Activated T-helper 9 cell treated with anti-CD3 and anti-CD28 coated beads, Interleukin-2, amount 50 U/mL, for 16 hours (primary cell): ENCODE measurements around the gene HGF.

ENCODE experiments used
- DNase-seq: peaks from one replicate; pipeline ENCODE4 v3.0.0-alpha.2; 2020; ENCODE audit warnings: low read depth

The HGF gene

DNA sequence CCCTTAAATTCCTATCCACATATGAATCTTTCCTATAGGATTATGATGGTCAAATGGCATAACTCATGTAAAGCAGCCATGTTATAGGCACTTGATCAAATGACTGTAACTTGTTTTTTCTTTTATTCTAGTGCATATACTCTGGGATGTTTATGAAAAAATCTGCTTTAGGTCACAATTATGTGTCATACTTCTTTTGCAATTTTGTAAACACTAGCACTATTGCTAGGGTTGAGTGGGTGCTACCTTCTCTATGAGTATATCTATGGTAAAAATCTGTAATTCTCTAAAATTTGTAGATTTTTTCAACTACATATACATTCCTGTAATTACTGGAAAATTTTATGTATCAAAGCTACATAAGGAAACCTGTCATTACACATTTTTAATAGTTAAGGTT lies 50.0 kb downstream of the HGF start:
- no peak for DNase-seq

DNA sequence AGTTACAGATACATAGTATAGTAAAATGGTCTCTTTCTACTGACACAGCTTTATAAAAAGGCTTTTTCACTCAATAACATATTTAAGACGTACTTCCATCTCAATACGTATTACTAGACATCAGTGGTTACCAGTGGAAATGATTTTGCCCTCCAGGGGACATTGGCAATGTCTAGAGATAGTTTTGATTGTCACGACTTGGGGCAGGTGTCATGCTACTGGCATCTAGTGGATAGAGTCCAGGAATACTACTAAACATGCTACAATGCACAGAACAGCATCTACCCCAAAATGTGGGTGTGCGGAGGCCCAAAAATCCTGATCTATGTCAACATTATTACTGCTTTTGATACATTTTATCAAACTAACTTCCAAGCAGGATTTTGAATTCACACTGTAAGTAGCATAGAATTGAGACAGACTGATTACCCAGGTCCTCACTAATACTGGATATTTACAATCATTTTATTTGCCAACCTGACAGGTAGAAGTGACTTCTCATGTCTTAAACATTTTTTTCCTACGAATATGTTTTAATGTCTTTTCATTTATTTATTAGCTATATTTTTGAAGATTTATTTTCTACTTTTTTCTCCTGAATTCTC lies 53.8 kb downstream of the HGF start:
- no peak for DNase-seq

DNA sequence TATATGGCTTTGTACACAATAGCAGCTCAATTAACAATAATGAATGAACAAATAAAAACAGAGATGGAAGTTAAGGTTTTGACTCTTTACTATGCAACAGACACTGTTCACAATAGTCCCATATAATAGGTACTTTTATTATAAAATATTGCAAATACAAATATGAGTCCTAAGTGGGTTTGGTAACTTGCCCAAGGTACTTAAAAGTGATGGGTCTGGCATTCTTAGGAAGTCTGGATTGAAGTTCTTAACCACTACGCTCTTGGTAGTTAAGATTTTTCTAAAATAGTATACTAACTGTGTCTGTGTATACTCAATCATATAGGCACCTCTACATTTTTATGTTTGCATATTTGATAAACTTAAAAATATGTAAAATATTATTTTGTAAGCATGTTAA lies 55.5 kb downstream of the HGF start:
- no peak for DNase-seq

DNA sequence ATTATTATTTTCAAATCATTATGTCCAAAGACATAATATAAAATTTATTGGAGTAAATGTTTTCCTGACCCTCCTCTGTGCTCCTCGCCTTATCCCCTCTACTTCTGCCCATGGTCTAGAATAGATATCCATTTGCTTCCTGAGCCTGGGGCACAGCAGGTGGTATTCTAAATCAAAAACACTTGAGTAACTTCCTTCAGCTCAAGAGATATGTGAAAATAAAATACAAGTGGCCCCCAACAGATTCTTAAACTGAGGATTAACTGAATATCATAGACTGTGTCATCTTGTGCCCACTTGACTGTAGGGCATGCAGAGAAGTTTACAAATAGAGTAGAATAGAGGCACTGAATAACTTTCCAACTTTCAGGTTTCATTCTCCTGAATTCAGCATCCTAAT lies 59.1 kb downstream of the HGF start:
- no peak for DNase-seq

DNA sequence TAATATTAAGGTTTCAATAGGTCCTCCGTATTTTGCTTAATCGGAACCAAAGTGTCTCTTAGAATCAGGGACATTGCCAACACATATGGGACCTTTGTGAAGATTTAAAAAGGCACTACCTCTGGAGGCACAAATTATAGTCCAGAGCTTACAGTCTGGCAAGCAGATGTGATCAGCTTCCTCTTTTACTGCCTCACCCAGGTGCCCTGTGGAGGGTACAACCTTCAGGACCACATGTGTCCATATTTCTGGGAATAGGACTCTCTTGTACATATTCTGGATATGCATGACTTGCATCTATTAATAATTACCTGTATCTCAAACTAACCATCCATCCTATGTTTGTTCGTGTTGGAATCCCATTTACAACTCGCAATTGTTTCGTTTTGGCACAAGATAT lies 60.0 kb downstream of the HGF start:
- DNase-seq, result no peak

DNA sequence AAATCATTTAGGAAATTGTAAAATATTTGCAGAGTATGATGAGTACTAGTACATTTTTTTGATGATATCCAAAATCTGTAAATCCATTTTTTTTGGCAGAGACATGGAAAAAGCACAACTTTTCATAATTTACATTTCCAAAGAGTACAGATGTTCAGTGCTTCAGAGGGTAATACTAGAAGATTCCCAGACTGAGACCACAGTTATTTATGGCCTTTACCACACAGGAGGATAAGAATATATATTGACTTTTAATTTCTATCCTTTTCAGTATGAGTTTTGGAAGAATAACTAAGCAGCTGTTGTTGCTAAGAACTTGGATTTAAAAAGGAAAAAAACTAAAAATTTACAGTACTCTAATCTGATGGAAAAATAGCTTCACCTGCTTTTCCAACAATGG lies 61.9 kb downstream of the HGF start:
- no peak for DNase-seq

DNA sequence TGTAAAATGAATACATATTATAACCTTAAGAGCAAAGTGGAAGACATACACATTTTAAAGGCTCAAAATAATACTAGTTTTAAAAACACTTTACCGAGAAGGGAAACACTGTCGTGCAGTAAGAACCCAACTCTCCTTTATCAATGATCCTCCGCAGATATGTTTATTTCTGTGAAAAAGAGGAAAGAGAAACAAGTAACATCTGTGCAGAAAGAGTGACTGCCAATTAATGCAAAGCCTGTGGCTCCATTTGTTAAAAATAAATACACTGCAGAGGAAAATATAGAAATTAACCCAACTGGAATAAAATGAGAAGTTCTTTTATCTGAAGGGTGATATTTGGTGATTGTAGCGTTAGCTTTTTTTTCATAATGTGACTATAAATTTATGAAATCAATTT lies 62.7 kb downstream of the HGF start:
- DNase-seq, result no peak

DNA sequence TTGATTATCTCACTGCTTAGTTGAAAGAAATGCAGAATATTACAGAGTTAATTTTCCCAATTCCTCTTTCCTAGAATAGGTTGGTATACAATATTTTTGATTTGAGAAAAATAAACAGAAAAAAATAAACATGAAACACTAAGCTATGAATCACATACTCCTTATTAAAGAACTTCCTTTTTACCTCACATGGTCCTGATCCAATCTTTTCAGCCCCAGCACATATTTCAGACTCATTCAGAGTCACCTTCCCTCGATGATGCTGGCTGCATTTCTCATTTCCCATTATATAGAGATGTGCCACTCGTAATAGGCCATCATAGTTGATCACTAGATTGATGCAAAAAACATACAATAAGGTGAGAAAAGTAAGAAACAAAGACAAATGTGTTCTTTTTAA lies 64.6 kb downstream of the HGF start:
- DNase-seq, result no peak

DNA sequence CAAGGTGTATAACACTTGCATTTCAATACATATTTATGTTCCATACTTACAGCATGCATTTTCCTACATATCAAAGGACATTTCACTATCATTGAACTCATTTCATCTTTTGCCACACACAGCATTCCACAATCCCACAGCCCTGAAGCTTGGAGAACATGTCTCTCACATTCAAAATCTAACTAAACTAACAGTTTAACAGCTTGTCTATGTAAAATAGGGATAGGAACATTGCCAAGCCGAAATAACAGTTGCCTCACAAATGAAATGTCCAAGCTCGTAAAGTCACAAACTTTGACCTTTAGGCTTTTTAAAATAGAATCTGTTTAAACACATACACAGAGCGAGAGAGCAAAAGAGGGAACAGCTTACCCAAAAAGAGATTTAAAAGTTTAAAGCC lies 65.3 kb downstream of the HGF start:
- DNase-seq, result no peak

DNA sequence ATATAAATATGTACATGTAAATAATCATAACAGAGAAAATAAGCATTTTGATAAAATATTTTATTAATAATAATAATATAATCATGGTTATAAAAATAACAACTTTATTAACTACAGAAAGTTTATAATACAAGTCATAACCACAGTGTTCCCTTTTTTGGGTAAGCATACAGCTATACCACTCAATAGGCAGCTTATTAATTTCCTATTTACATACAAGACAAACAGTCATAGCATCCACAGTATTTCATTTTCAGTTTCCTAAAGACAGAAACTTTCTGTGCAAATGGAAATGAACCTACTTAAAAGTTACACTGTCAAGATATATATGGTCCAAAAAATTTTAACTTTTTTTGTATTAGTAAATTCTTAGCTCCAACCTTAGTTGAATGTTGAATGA lies 70.9 kb downstream of the HGF start:
- DNase-seq, result no peak

DNA sequence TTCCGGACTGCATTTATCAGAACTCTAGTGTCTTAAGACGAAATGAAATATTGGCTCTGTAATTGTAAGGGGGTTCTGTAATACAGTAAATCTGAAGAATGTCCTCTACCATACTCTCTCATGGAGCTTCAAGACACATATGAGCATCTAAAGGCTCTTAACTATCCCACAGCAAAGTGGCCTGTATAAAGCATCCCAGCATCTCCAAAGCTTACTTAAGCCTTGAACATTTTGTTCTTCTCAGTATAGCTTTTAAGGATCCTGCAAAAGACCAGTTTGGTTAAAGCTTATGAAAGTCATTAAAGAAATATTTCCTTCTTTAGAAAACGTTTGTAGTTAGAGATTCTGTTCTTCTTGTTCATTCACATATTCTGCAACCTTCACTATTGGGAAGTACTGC lies 75.1 kb downstream of the HGF start:
- no peak for DNase-seq

DNA sequence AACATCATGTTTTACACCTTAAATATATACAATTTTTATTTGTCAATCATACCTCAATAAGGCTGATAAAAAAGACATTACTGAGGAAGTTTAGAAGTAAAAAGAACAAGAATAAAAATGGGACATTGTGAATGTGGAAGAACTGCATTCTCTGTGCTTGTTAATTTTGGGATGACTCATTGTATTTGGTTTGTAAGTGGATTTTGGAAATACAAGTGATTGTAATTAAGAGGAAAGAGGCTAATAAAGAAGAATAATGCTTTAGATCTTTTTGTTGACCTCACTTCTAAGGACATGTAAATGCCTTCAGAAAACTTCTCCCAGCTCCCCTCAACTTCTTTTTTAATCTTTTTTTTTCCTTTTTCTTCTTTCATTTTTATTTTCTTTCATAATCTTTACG lies 76.0 kb downstream of the HGF start:
- DNase-seq, result no peak

DNA sequence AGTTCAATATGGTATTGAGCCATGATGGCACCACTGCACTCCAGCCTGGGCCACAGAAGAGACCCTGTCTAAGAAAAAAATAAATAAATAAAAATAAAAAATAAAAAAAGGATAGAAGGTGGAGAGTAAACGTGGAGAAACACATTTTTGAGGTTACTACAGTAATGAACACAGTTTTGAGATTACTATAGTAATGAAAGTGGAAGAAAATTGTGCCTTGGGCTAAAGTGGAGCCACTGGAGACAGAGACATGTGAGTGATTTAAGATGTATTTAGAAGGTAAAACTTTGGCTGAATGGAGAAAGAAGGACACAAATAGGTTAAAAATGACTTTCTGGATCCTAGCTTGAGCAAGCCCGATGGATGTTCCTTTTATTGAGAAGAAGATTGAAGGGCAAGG lies 76.8 kb downstream of the HGF start:
- no peak for DNase-seq

DNA sequence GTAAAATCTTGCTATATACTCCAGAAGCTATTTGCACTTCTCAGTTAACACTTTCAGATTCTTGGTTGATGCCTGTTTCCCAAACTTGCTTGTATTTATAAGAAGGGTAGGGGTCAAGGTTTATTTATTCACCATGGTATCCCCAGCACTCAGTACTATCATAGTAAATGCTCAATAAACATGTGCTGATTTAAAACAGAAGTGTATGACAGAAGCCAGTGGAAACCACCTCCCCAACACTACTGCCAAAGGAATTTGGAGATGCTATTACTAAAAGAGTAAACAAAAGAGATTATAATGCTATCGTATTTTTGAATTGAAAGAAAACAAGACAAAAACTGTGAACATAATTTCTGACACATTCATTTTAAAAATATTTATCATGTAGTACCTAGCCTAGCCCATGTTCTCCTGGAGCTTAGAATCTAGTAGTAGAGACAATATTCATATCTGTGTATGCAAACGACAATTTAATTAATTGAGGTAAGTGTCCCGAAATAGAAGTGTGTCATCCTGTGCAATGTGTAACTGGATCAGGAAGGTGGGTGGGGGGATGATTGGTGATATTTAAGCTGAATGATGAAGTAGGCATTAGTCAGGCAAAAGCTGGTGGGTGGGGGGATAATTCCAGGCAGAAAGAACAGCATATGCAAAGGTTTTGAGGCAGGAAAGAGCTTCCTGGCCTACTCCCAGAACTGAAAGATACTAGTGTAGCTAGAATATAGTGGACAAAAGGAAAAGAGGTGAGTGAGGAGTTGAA lies 77.5 kb downstream of the HGF start:
- no peak for DNase-seq

DNA sequence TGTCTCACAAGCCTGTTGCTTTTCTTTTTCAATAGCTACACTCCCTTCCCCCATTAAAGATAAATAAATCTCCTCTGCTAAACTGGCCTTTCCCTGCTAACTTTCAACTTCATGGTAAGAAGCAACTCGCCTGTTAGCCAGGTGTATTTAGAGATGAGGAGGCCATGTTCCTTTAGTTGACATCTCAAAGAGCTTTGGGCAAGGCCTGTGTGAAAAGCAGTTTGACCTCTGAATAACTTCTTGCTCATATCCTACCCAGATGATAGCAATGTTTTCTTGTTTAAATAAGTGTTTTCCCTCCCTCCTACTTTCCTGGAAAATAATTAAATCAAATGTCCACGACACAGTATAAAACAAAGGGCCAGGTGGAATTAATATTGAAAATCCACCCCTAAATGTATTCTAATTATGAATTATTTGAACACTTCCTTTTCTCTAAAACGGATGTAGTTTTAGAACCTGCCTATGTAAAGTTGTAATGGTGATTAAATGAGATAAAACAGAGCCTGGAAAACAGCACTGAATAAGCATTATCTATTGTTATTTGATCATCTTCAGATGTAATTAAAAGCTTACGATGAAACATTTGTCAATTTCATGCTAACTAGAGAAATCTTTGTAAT lies 78.5 kb downstream of the HGF start:
- no peak for DNase-seq

DNA sequence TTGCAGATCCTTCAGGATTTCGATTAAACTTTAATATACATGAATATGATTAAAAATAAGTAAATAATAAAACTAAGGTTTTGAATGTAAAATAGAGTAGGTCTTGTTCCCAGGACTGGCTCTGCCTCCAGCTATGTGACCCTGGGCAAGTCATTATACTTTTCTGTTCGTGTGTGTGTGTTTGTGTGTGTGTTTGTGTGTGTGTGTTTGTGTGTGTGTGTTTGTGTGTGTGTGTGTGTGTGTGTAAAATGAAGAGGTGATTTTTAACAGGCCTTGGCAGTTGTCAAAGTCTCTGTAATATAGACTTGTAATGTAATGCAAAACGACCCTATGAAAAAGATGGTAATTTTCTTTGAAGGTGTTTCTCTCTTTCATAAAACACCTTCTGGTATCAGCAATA lies 79.2 kb downstream of the HGF start:
- DNase-seq, result no peak

DNA sequence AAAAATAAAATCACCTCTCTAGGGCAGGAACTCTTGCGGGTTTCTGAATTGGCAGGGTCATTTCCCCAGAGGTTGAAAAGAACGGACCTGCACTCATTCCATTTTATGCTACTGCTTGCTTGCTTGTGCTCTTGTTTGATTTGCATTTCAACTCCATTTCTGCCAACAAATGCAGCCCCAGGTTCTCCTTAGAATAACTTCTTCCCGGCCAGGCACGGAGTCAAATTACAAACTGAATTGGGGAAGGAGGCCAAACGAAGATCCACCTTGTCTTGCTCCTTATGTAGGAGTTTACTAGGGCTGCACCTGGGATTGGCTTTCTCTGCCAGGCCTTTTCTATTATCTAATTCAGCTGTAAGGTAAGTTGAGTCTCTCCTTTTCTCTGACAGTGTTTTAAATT lies 79.6 kb downstream of the HGF start:
- no peak for DNase-seq

DNA sequence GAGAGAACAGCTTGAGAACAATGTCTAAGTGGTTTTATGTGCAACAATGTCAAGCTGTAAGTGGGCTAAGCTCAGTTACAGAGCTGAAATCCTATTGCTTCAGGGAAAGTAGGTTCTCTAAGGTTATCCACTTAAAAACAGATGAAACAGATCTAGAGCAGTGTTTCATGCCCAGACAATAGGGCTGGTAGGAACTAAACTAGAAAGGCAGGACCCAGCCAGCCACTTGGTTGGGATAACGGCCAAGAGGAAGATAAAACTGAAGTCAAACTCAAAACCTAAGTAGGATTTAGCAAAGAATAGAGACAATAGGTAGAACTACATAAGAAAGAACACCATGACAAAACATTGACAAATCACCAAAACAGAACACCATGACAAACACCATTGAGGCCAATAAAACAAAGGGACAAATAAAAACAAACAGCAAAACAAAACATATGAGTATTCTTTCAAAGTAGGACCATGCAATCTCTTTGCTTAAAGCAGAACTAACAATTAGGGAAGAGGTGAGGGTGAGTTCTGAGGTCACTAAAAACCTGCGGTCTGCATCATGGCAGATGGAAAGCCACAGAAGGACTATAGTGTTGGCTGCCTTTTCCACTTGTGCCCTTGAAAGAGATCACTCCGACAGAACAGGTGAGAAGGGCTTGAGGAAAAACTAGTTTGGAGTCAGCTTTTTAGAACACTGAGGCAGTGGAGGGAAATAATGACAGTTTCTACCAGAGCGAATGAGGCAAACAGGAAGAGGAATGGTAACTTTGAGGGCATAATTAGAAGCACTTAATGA lies 81.0 kb downstream of the HGF start:
- no peak for DNase-seq

DNA sequence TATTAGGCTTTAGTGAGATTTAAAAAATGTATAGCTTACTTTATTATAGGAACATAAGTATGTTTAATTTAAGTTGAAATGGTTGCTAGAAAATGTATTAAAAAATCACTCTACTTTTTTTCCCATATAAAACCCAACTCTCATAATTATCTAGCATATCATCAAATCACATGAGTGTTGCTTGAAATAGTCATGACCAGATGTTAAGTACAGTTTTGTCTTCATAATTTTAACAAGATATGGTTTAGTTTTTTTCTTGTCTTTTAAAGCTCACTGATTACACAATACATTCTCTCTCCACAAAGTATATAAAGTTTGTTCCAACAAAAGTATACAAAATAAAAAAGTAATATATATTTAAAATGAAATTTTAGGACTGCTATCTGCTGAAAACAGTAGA lies 82.8 kb downstream of the HGF start:
- DNase-seq, result no peak

DNA sequence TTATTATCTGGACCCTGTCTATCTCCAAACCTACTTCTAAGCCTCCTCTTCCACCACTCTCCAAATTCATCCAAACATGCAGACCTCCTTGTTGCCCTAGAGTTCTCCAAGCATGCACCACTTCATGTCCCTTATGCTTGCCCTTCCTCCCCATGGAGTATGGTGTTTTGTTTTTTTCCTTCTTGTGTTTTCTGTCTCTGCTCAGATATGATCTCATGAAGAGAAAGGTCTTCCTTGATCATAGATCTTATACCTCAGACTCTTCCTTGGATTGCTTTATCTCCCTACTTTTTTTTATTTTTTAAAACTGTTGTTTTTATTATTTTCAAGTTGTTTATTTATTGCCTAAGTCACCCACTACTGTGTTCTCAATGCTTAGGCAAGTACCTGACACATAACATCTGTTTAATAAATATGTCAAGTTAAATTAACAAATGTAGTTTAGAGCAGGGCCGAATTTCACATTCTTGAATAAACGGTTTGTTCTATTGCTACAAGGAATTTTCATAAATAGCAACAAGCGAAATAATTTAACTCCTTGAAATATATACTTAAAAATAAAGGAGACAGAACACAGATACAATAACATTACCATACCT lies 84.5 kb downstream of the HGF start:
- DNase-seq, result no peak

DNA sequence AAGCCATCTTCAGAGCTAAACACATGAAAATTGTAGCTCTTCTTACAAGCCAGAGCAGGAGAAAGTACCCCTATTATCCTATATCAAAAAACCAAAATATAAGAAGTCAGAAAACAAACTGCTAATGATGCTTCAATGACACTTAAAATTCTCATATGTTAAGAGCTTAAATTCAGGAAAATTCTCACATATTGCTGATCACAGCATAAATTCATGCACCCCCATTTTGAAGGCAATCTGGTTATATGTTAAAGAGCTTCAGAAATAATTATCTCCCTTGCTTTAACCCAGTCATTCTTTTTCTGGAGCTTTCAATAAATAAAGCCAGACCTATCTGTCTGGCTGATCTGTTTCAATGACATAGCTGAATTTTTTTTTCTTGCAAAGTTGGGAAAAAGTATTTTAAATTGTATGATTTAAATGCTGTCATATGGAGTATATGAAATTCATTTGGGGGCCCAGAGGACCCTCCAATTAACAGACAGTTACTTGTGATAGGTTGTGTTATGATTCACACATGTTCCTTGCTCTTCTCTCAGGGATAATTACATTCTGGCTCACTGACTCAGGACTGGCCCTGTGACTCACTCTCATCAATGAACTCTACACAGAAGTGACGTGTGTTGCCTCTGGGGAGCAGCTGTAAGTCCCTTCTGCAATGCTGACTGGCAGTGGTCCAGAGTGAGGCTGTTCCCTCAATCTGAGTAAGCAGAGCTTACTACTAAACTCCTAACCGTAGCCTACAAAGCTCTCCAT lies 85.2 kb downstream of the HGF start:
- DNase-seq, result no peak

DNA sequence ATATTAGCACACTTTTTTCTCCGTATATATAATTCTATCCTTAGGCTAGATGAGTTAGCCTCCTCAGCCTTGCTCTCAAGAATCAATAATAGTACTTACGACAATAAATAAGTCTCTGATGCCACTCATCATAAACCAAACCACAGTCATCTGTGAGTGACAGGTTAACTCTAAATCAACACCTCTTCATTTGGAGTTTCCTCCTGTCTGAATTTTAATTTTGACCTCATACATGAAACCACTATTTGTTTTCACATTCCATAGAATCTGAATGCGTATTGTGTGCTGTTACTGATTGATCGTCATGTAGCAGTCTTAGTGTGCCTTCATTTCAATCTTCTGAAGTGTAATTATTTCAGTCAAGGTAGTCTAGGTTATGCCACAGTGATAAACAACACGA lies 85.8 kb downstream of the HGF start:
- DNase-seq, result no peak
